ENCODE data around the gene LSM2.
A peak's percentile ranks its signal among the peaks of the same experiment; 100 is the strongest.

- TF ChIP-seq CTCF (IDR thresholded peaks at IDR 0.05; ENCODE audit: poor library complexity, severe bottlenecking) (no peak), EP300 (conservative IDR thresholded peaks at IDR 0.05; ENCODE audit: poor library complexity, severe bottlenecking) (no peak), TAF1 (IDR thresholded peaks at IDR 0.05; ENCODE audit: low read depth) (peak; percentile 86)
Measured at GRCh38 chr6:31827286-31828079, 20.7 kb upstream of the LSM2 start, which contains the start of gene HSPA1B.
